Endodermal cell (in vitro differentiated cells): ENCODE data around the gene INTS11. TPM values are rescaled to one million over a fixed set of nuclear protein-coding genes. Genes with fewer than 3 reads are reported as not detected.

Experiments used
- DNase-seq: peaks from one replicate; pipeline ENCODE4 v3.0.0-alpha.2; 2017
- H3K27ac ChIP-seq: 2 replicates; pipeline ENCODE4 v1.5.1; 2013; ENCODE audit warnings: mild to moderate bottlenecking, low read depth, low read length, moderate library complexity
- H3K27me3 ChIP-seq: 2 replicates; pipeline ENCODE4 v1.6.1; 2013; ENCODE audit warnings: mild to moderate bottlenecking, low read length, moderate library complexity; ENCODE audit not compliant: insufficient read depth, control insufficient read depth, poor library complexity, severe bottlenecking
- H3K36me3 ChIP-seq: 2 replicates; pipeline ENCODE4 v1.7.0; 2013; ENCODE audit warnings: mild to moderate bottlenecking, low read length, moderate library complexity; ENCODE audit not compliant: control insufficient read depth, insufficient read depth
- H3K4me1 ChIP-seq: one replicate; pipeline ENCODE4 v1.7.0; 2013; ENCODE audit warnings: low read length; ENCODE audit not compliant: control insufficient read depth, insufficient read depth
- H3K4me3 ChIP-seq: 2 replicates; pipeline ENCODE4 v1.5.1; 2013; ENCODE audit warnings: mild to moderate bottlenecking, low read length, moderate library complexity
- H3K9ac ChIP-seq: 2 replicates; pipeline ENCODE4 v1.6.1; 2013; ENCODE audit warnings: mild to moderate bottlenecking, low read length, moderate library complexity; ENCODE audit not compliant: poor library complexity, severe bottlenecking; ENCODE audit errors: extremely low read depth
- H3K9me3 ChIP-seq: 2 replicates; pipeline ENCODE4 v1.6.1; 2013; ENCODE audit warnings: mild to moderate bottlenecking, low read length, moderate library complexity; ENCODE audit not compliant: control insufficient read depth
- H3K27ac Mint-ChIP-seq: 2 replicates; pipeline ENCODE4 v1.8.0; 2020; ENCODE audit warnings: mixed read lengths
- H3K27me3 Mint-ChIP-seq: 2 replicates; pipeline ENCODE4 v1.8.0; 2021; ENCODE audit warnings: mild to moderate bottlenecking, mixed read lengths; ENCODE audit not compliant: insufficient read depth
- H3K36me3 Mint-ChIP-seq: 2 replicates; pipeline ENCODE4 v1.8.0; 2020; ENCODE audit warnings: low read depth, mixed read lengths
- H3K4me1 Mint-ChIP-seq: 2 replicates; pipeline ENCODE4 v1.8.0; 2020; ENCODE audit warnings: mixed read lengths
- H3K4me3 Mint-ChIP-seq: 2 replicates; pipeline ENCODE4 v1.8.0; 2020; ENCODE audit warnings: mild to moderate bottlenecking, moderate library complexity, mixed read lengths
- H3K9me3 Mint-ChIP-seq: 2 replicates; pipeline ENCODE4 v1.8.0; 2020; ENCODE audit warnings: mild to moderate bottlenecking, mixed read lengths
- CTCF ChIP-seq: fragments of 200-600 bp; sonication (generic); conservative IDR thresholded peaks from 2 replicates; pipeline ENCODE4 v1.5.0; 2021; ENCODE audit warnings: antibody characterized with exemption, mild to moderate bottlenecking
- WGBS, 2 experiments: methylation state at CpG; one replicate each; pipeline versions ENCODE4 v1.1.5 to v1.1.7; 2013; ENCODE audit warnings: missing lambda C conversion rate in 2 of 2, mixed read lengths in 1 of 2; ENCODE audit not compliant: insufficient coverage in 1 of 2, insufficient read length in 1 of 2; 5-methylcytosine and 5-hydroxymethylcytosine counted together
- total RNA-seq, 2 donors: library from RNA; stranded (reverse); fragmentation: NEBNext Ultra II Directional in 1 of 2; extraction: Animal tissue kit (Norgen Biotek cat#: 25700) in 1 of 2; gene quantifications; 2 replicates in 1 of 2; 3 replicates in 1 of 2; pipeline ENCODE4 v1.2.1, GENCODE V29; 2021

The INTS11 gene
- total RNA-seq, 2 donors from 2014 or later = 146 to 153 TPM

- peaks cover 3% of the 10 kb centered on the region for H3K27me3 Mint-ChIP-seq
- DNase-seq = no peak
- H3K36me3 ChIP-seq = peaks cover 12% of the 10 kb centered on the region
- peak overlapping the region; percentile 88 for H3K4me3 ChIP-seq
- H3K4me1 ChIP-seq = peaks cover 5% of the 10 kb centered on the region
- TF ChIP-seq CTCF = peak; percentile 32
- no peak overlapping the region for H3K27ac ChIP-seq
- H3K4me3 Mint-ChIP-seq = peak overlapping the region; percentile 86
- H3K9ac ChIP-seq = peak overlapping the region; percentile 92
- no peaks in the 10 kb centered on the region for H3K9me3 Mint-ChIP-seq
- H3K36me3 Mint-ChIP-seq = peaks cover 35% of the 10 kb centered on the region
- H3K27me3 ChIP-seq = no peaks in the 10 kb centered on the region
- WGBS, 2 experiments = 52 to 53% methylated on average over 41 to 43 of the region's 43 CpGs
- H3K9me3 ChIP-seq = no peaks in the 10 kb centered on the region
- H3K4me1 Mint-ChIP-seq = peaks cover 19% of the 10 kb centered on the region
- H3K27ac Mint-ChIP-seq = peak overlapping the region; percentile 87
These were observed 51.9 kb downstream of the INTS11 start for GRCh38 chr1:1272341-1273208.

- no peak overlapping the region for H3K9ac ChIP-seq
- TF ChIP-seq CTCF = no peak
- Mint-ChIP-seq H3K4me1 (peaks cover 19% of the 10 kb centered on the region), H3K36me3 (peaks cover 44% of the 10 kb centered on the region), H3K27me3 (peaks cover 3% of the 10 kb centered on the region), H3K27ac (peak overlapping the region; percentile 64), H3K9me3 (no peaks in the 10 kb centered on the region), H3K4me3 (peak overlapping the region; percentile 86)
- H3K27ac ChIP-seq = no peak overlapping the region
- no peaks in the 10 kb centered on the region for H3K9me3 ChIP-seq
- no peak overlapping the region for H3K4me3 ChIP-seq
- H3K4me1 ChIP-seq = peaks cover 5% of the 10 kb centered on the region
- WGBS, 2 experiments = 88 to 91% methylated on average over 4 to 7 of the region's 7 CpGs
- H3K36me3 ChIP-seq = peaks cover 19% of the 10 kb centered on the region
- no peak for DNase-seq
- no peaks in the 10 kb centered on the region for H3K27me3 ChIP-seq
These were observed 53.6 kb downstream of the INTS11 start for GRCh38 chr1:1270813-1271212.

- Histone ChIP-seq H3K27me3 (no peaks in the 10 kb centered on the region), H3K9me3 (no peaks in the 10 kb centered on the region), H3K4me3 (no peak overlapping the region), H3K4me1 (no peaks in the 10 kb centered on the region), H3K9ac (no peak overlapping the region), H3K27ac (no peak overlapping the region), H3K36me3 (peaks cover 41% of the 10 kb centered on the region)
- no peak for DNase-seq
- H3K4me3 Mint-ChIP-seq = no peak overlapping the region
- no peak overlapping the region for H3K27ac Mint-ChIP-seq
- no peaks in the 10 kb centered on the region for H3K27me3 Mint-ChIP-seq
- H3K36me3 Mint-ChIP-seq = peaks cover 60% of the 10 kb centered on the region
- H3K9me3 Mint-ChIP-seq = no peaks in the 10 kb centered on the region
- no peak for TF ChIP-seq CTCF
- peaks cover 17% of the 10 kb centered on the region for H3K4me1 Mint-ChIP-seq
- 98% methylated on average over 12 to 13 of the region's 13 CpGs for WGBS, 2 experiments
These were observed 56.2 kb downstream of the INTS11 start for GRCh38 chr1:1268284-1268682.
